HG03095 (cell line): ENCODE data around the gene PARD3B.
A peak's percentile ranks its signal among the peaks of the same experiment; 100 is the strongest.

ENCODE experiments used
- ATAC-seq: cut with Tn5 transposase; IDR thresholded peaks from one replicate; pipeline ENCODE4 v1.9.1; 2021; ENCODE audit warnings: moderate library complexity; ENCODE audit not compliant: unreplicated experiment

The PARD3B gene

DNA sequence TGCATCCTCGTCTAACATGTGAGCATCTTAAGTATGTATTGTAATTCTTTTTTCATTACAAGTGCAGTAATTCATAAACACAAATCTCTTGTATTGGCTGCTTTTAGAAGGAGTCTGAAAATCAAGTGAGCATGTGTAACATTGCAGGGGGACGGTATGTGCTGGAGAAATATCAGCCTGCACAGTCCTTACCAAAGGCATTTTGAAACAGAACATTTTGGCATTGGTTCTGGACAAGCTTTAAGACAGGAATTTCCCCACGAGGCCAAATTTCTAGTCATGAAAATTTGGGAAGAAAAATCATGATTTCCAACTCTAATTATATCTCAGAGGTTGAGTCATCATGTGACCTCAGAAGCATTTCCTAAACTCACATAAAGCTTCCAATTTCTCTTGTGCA, 1112.3 kb downstream of the PARD3B start:
- ATAC-seq: no peak

DNA sequence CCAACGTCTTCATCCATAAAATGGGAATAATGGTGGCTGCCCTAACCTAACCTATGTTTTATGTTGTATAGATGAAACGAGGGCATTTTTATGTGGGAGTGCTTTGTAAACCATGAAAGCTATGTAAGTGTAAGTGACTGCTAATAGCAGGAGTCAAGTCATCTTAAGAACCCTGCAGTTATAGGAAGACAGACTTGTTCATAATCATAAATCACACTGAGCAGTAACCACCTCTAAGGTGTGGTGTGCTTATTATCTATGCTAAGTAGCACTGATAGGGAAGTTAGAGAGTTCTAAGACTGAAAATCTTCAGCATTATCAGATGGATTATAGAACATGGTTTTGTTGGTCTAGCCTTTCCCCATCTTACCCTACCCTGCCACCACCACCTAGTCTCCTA, 1112.8 kb downstream of the PARD3B start:
- ATAC-seq: no peak

DNA sequence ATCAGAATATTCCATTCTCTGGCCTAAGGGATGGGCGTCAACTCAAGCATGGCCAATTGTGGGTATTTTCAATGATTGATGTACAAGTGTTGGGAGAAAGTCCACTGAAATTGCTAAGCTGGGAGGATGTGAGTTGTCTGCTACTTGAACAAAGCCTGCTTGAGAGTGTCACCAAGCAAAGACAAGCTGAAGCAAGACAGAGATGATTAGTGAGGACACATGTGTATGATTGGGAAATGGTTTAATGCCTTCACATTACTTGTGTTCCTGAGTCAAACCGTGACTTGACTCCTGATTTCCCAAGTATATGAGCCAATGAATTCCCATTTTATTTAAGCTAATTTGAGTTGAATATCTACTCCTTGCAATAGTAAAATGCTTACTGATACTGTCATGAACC, 1113.3 kb downstream of the PARD3B start:
- no peak for ATAC-seq

- ATAC-seq: no peak
These were observed 1114.6 kb downstream of the PARD3B start for GRCh38 chr2:205659922-205660321.

GRCh38 chr2:205660521-205661124, 1115.3 kb downstream of the PARD3B start:
- ATAC-seq: peak; percentile 75

DNA sequence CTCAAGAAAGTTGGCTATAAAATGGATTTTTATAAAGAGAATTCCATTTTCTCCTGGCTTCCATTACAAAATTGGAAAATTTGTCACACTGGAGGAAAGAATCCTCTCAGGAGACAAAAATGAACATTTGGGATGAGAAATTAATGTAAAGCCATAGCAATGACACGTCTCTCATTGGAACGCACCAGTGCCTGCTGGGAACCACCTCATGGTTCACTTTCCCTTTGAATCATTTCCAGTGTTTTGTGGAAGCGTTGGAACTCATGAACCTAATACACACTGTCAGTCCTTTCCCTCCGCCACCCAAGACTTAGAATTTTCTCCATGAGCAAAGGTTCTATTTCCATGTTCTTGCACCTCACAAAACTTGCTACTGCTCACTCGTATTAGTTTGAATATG, 1116.0 kb downstream of the PARD3B start:
- no peak for ATAC-seq

GRCh38 chr2:205662206-205662965, 1117.1 kb downstream of the PARD3B start:
- ATAC-seq: no peak

GRCh38 chr2:205665791-205666190, 1120.5 kb downstream of the PARD3B start:
- ATAC-seq: no peak
